GM13977 (cell line): ENCODE data around the gene NUP153.

Source experiments
- DNase-seq: peaks from one replicate; pipeline ENCODE4 v3.0.0; 2012; ENCODE audit warnings: low spot score
- in situ Hi-C: fragments of 300-500 bp; cut with MboI; formaldehyde crosslinking; loops from one replicate; pipeline ENCODE4 v1.12.0; 2022; ENCODE audit warnings: low sequenced_read_pairs, low pct_unique_long_range_greater_than_20kb, mixed read lengths, inconsistent platforms; ENCODE audit not compliant: unreplicated experiment
- TF ChIP-seq, protein P1 (sequence below): IDR thresholded peaks from 2 replicates; pipeline ENCODE4 v1.5.1; 2012; ENCODE audit warnings: mild to moderate bottlenecking, control low read depth; ENCODE audit not compliant: insufficient read depth; ENCODE audit errors: extremely low read depth, missing control alignments

Gene NUP153

DNA sequence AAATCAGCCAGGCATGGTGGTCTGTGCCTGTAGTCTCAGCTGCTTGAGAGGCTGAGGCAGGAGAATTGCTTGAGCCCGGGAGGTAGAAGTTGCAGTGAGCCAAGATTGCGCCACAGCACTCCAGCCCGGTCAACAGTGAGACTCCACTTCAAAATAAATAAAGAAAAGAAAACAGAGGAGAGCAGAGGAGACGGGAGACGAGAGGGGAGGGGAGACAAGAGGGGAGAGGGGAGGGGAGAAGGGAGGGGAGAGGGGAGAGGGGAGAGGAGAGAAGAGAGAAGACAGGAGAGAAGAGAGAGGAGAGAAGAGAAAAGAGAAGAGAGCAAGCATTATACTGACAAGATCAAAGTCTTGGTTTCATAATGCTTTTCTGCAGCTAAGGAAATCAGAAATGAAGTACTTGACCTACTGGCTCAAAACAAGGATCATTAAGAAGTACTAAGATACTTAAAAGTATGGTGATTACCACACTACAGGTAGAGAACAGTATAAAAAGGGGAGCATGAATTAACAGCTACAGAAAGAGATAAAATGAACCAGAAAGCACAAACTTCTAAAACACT, 76.1 kb downstream of the NUP153 start:
- TF ChIP-seq, protein P1, sequence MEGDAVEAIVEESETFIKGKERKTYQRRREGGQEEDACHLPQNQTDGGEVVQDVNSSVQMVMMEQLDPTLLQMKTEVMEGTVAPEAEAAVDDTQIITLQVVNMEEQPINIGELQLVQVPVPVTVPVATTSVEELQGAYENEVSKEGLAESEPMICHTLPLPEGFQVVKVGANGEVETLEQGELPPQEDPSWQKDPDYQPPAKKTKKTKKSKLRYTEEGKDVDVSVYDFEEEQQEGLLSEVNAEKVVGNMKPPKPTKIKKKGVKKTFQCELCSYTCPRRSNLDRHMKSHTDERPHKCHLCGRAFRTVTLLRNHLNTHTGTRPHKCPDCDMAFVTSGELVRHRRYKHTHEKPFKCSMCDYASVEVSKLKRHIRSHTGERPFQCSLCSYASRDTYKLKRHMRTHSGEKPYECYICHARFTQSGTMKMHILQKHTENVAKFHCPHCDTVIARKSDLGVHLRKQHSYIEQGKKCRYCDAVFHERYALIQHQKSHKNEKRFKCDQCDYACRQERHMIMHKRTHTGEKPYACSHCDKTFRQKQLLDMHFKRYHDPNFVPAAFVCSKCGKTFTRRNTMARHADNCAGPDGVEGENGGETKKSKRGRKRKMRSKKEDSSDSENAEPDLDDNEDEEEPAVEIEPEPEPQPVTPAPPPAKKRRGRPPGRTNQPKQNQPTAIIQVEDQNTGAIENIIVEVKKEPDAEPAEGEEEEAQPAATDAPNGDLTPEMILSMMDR, result no peak
- no peak for DNase-seq
- in situ Hi-C loops, result no loop called here

DNA sequence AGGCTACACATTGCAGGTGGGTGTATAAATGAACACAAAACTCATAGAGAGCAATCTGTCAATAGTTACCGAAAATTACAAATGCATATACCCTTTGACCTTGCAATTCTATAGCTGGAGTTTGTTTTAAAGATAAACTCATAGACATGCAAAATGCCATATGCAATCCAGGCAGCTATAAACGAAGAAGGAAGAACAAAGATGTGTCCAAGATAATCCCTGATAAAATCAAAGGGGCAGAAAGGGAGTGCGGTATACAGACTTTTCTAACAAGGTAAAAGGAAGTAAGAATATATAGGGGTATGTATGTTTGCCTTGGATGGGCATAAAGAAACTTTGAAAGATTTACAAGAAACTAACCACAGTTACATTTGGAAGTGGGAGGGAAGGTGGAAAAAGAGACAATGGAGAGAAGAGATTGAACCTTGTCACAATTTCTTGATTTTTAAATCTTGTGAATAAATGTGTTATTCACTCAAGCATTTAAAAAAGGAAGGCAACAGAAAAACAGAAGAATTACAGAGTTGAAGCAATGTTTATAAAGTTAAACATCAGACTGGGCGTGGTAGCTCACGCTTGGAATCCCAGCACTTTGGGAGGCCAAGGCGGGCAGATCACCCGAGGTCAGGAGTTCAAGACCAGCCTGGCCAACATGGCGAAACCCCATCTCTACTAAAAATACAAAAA, 76.8 kb downstream of the NUP153 start:
- in situ Hi-C loops, result no loop called here
- TF ChIP-seq, protein P1, result no peak
- DNase-seq, result no peak

DNA sequence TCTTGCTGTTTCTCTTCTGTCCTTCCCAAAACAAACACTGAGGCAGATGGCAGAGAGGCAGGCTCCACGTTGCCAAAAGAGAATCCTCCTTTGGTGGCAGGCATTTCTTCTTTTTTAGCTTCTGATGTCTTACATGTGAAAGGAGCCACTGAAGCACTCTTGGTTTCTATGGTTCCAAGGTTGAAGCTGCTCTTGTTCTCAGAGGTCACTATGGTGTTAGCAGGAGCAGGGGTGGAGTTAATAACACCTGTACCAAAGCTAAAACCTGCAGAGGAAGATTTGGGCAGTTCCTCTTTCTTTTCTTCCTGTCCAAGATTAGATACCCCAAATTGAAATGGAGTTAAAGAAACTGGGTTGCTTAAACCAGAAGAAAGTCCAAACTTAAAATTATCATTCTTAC, 77.9 kb downstream of the NUP153 start:
- in situ Hi-C loops, result no loop called here
- DNase-seq, result no peak
- TF ChIP-seq, protein P1, result no peak

DNA sequence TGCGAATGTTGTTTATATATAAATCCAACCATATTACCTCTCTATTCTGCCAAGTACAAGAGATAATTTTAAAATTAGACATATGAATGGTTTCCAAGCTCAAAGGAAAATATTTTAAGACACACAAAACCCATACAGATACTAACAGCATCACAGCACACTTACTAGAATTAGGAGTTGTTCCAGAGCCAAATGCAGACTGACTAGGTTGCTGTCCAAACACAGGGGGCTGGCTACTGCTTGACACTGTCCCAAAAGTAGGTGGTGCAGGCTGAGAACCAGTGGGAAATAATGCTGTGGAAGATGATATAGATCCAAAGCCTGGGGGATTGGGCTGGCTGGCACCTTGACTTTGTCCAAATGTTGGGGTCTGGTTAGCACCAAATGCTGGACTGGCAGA, 82.3 kb downstream of the NUP153 start:
- DNase-seq, result no peak
- in situ Hi-C loops, result no loop called here
- TF ChIP-seq, protein P1, result no peak

DNA sequence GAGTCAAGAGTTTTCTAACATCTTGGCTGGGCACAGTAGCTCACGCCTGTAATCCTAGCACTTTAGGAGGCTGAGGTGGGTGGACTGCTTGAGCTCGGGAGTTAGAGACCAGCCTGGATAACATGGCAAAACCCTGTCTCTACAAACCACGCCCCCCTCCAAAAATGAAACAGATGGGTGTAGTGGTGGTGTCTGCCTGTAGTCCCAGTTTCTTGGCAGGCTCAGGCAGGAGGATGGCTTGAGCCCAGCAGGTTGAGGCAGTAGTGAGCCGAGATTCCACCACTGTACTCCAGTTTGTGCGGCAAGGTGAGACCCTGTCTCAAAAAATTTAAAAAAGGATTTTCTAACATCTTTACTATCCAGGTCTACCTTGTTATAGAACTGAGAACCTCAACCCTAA, 84.6 kb downstream of the NUP153 start:
- TF ChIP-seq, protein P1, result no peak
- in situ Hi-C loops, result no loop called here
- no peak for DNase-seq

DNA sequence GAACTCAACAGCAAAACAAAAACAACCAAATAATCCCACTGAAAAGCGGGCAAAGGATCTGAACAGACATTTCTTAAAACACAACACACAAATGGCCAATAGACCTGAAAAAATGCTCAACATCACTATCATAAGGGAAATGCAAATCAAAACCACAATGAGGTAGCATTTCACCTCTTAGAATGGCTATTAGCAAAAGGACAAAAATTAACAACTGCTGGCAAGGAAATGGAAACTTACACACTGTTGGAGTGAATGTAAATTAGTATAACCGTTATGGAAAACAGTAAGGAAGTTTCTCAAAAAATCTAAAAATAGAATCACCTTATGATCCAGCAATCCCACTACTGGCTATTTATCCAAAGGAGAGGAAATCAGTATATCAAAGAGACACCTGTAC, 85.7 kb downstream of the NUP153 start:
- DNase-seq, result no peak
- in situ Hi-C loops, result no loop called here
- TF ChIP-seq, protein P1, result no peak
